CD4-positive, alpha-beta T cell treated with Interleukin-15 for 1 hour (primary cell): ENCODE results near the gene GTF2IRD2.
"Not testable (repeated sequence)": the region's sequence is repeated elsewhere in the genome, so short reads cannot be mapped to it uniquely, and the experiment has no call there.

ENCODE experiments used
- DNase-seq: peaks from one replicate; pipeline ENCODE4 v3.0.0-alpha.2; 2020

The GTF2IRD2 gene

GRCh38 chr7:74783595-74783994 is 67.8 kb downstream of the GTF2IRD2 start:
- DNase-seq = not testable (repeated sequence)

- not testable (repeated sequence) for DNase-seq
Measured at GRCh38 chr7:74781746-74782145, 69.7 kb downstream of the GTF2IRD2 start.

DNA sequence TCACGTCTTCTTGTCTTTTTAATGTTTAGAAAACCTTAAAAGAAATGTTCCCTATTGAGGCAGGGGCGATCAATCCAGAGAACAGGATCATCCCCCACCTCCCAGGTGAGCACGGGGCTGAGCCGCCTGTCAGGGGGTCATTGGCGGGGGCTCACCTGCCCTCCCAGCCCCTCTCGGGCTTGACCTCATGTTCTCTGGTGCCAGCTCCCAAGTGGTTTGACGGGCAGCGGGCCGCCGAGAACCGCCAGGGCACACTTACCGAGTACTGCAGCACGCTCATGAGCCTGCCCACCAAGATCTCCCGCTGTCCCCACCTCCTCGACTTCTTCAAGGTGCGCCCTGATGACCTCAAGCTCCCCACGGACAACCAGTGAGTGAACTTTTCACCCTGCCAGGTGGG is 72.4 kb downstream of the GTF2IRD2 start:
- not testable (repeated sequence) for DNase-seq

GRCh38 chr7:74775111-74775510 is 76.3 kb downstream of the GTF2IRD2 start:
- DNase-seq = not testable (repeated sequence)

DNA sequence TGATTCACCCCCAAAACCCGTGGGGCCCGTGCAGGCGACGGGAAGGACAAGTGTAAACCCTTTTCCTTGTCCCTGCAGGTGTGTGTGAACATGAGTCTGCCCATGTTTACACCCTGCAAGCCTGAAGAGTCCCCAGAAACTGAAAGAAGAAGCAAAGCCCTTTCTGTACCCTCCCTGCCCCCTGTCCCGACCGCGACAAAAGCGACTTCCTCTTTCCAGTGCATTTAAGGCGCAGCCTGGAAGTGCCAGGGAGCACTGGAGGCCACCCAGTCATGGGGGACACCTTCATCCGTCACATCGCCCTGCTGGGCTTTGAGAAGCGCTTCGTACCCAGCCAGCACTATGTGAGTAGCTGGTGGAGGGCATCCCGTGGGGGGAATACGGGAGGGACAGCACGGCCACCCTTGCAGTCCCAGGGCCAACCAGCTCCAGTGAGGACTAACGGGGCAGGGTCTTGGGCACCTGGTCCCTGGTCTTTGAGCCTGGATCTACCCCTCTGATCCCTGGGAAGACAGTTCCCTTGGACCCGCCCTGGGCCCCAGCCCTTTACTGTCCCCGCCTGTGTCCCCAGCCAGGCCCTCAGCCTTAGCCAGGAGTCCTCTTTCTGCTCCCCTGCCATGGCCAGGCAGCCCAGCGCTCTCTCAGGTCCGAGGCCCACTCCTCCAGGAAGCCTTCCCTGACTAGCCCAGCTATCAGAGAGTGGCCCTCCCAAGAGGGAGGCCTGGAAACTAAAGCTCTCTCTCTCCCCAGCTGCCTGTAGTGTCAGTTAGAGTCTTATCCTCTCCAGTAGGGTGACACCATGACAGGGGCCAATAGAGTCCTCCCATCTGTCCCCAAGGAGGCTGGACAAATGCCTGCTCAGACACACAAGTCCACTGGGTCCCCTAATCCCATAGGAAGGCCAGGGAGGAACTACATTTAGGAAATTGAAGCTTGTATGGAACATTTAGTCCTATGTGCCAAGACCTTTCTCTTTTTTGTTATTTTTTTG is 77.3 kb downstream of the GTF2IRD2 start, which contains the start of gene NCF1:
NCF1 (plus strand) TSS at position 252 of the 991 bp plus-strand sequence; CDS start at position 273, 21 bp downstream.
- not testable (repeated sequence) for DNase-seq

DNA sequence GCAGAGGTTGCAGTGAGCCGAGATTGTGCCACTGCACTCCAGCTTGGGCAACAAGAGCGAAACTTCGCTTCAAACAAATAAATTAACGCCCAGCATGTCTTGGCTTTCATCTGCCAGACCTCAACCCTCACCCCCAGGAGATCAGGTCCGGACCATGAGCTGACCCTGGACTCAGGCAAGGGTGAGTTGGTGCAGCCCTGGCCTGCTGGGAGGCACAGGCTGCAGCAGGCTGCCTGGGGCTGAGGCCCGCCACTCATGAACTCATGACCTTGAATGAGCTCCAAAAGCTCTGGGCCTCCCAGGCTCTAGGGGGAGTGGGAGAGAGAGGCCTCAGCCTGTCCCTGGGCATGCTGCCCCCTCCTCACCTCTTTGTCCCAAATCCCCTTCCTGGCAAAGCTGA is 79.3 kb downstream of the GTF2IRD2 start:
- DNase-seq = not testable (repeated sequence)

- DNase-seq = not testable (repeated sequence)
Measured at GRCh38 chr7:74770062-74770461, 81.3 kb downstream of the GTF2IRD2 start.

DNA sequence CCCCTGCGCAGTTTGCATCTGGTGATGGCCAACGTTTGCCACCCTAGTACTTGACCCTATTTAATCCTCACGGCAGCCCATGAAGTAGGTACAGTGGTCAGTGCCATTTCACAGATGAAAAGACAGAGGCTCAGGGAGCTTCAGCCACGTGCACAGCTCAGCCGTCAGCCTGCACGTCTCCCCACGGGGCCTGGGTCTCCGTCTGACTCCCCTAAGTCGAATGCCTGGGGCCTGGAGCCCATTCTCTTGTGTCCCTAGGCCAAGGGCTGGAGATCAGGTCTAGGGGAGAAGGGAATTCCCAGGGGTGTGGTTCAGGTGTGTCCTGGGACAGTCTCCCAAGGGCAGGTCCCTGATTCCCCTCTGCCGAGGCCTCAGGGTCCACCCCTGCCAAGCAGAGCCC is 84.4 kb downstream of the GTF2IRD2 start:
- not testable (repeated sequence) for DNase-seq

- DNase-seq = not testable (repeated sequence)
Measured at GRCh38 chr7:74766509-74766908, 84.9 kb downstream of the GTF2IRD2 start.

GRCh38 chr7:74765205-74765918 is 86.0 kb downstream of the GTF2IRD2 start:
- DNase-seq = not testable (repeated sequence)

DNA sequence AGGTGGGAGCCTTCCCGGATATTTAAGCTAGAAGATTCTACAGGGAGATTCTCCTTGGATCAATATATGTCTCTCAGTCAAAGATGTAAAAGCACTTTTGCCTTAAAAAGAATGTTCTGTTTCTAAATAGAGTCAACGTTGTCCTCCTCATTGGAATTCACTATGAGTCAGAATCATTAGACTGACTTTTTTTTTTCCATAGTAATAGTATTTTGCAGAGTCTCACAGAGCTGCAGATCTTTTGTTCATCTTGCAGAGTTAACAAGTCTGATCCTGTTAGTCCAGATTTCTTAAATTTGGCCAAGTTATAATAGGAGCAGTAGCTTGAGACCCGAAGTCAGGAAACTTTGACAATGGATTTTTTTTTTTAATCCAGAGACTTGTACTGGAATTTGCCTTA is 92.4 kb downstream of the GTF2IRD2 start:
- DNase-seq = not testable (repeated sequence)

DNA sequence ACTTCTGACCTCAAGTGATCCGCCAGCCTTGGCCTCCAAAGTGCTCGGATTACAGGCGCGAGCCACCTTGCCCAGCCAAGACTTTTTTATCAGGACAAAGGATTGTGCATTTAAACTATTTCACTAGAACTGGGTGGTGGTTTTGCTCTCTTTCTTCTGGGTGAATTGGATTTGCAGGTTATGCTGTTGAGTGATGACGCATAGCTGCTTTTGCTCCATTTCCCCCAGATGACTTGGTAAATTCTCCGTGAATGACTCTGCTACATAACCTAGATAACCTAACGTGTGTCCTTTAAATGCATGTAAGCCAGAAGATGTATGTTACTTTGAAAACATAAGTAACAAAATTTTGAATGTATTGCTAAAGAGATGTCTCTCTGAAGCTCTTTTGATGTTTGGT is 93.1 kb downstream of the GTF2IRD2 start:
- not testable (repeated sequence) for DNase-seq

GRCh38 chr7:74756673-74757072 is 94.7 kb downstream of the GTF2IRD2 start:
- not testable (repeated sequence) for DNase-seq

GRCh38 chr7:74753921-74754482 is 97.4 kb downstream of the GTF2IRD2 start:
- not testable (repeated sequence) for DNase-seq
